Measurements from ENCODE around the gene SPTBN5.

The SPTBN5 gene

GRCh38 chr15:41798607-41799487, 95.0 kb downstream of the SPTBN5 start:
- no peak for DNase-seq
